Trophoblast cell (in vitro differentiated cells and primary cell): ENCODE results near the gene DIAPH1.
A peak's percentile ranks its signal among the peaks of the same experiment; 100 is the strongest.

Source experiments
- DNase-seq, 2 donors: peaks; one replicate each; pipeline ENCODE4 v3.0.0-alpha.2; 2016
- H2AFZ ChIP-seq: 2 replicates; pipeline ENCODE4 v1.6.1; 2013; ENCODE audit warnings: low read length, moderate library complexity, mild to moderate bottlenecking; ENCODE audit not compliant: insufficient read depth, poor library complexity
- H2AK5ac ChIP-seq: 2 replicates; pipeline ENCODE4 v1.6.1; 2013; ENCODE audit warnings: mild to moderate bottlenecking, low read length
- H2BK120ac ChIP-seq: 2 replicates; pipeline ENCODE4 v1.6.1; 2013; ENCODE audit warnings: low read length, mild to moderate bottlenecking, moderate library complexity; ENCODE audit not compliant: insufficient read depth, poor library complexity
- H2BK12ac ChIP-seq: 2 replicates; pipeline ENCODE4 v1.6.1; 2013; ENCODE audit warnings: mild to moderate bottlenecking, low read length, moderate library complexity
- H2BK5ac ChIP-seq: 2 replicates; pipeline ENCODE4 v1.6.1; 2013; ENCODE audit warnings: low read length, low read depth, moderate library complexity, mild to moderate bottlenecking; ENCODE audit not compliant: poor library complexity
- H3K14ac ChIP-seq: 2 replicates; pipeline ENCODE4 v1.6.1; 2013; ENCODE audit warnings: mild to moderate bottlenecking, low read length
- H3K18ac ChIP-seq: 2 replicates; pipeline ENCODE4 v1.6.1; 2013; ENCODE audit warnings: mild to moderate bottlenecking, low read length
- H3K23ac ChIP-seq: 2 replicates; pipeline ENCODE4 v1.6.1; 2013; ENCODE audit warnings: low read length
- H3K27ac ChIP-seq: 2 replicates; pipeline ENCODE4 v1.5.1; 2013; ENCODE audit warnings: low read depth, mild to moderate bottlenecking, inconsistent platforms, low read length, moderate library complexity
- H3K27me3 ChIP-seq: 2 replicates; pipeline ENCODE4 v1.6.1; 2013; ENCODE audit warnings: inconsistent platforms, mild to moderate bottlenecking, low read length, moderate library complexity; ENCODE audit not compliant: insufficient read depth
- H3K36me3 ChIP-seq, 2 experiments: 1 replicate in 1 of 2; 2 replicates in 1 of 2; pipeline ENCODE4 v1.6.1; 2013; ENCODE audit warnings: low read length in 2 of 2, mild to moderate bottlenecking in 2 of 2, moderate library complexity in 1 of 2; ENCODE audit not compliant: insufficient read depth in 2 of 2, control insufficient read depth in 1 of 2
- H3K4ac ChIP-seq: 2 replicates; pipeline ENCODE4 v1.6.1; 2013; ENCODE audit warnings: low read depth, mild to moderate bottlenecking, low read length, moderate library complexity
- H3K4me1 ChIP-seq, 2 experiments: 1 replicate in 1 of 2; 2 replicates in 1 of 2; pipeline ENCODE4 v1.6.1; 2013; ENCODE audit warnings: low read length in 2 of 2, mild to moderate bottlenecking in 2 of 2, moderate library complexity in 1 of 2; ENCODE audit not compliant: insufficient read depth in 2 of 2, control insufficient read depth in 1 of 2
- H3K4me2 ChIP-seq: 2 replicates; pipeline ENCODE4 v1.6.1; 2013; ENCODE audit warnings: inconsistent platforms, mild to moderate bottlenecking, low read length, moderate library complexity
- H3K4me3 ChIP-seq: 2 replicates; pipeline ENCODE4 v1.5.1; 2013; ENCODE audit warnings: mild to moderate bottlenecking, low read depth, low read length, inconsistent platforms
- H3K79me1 ChIP-seq: one replicate; pipeline ENCODE4 v1.6.1; 2013; ENCODE audit warnings: low read length
- H3K79me2 ChIP-seq: 2 replicates; pipeline ENCODE4 v1.6.1; 2013; ENCODE audit warnings: low read length, mild to moderate bottlenecking; ENCODE audit not compliant: control insufficient read depth, insufficient read depth, poor library complexity
- H3K9ac ChIP-seq: 2 replicates; pipeline ENCODE4 v1.6.1; 2013; ENCODE audit warnings: mild to moderate bottlenecking, low read length
- H3K9me3 ChIP-seq: 2 replicates; pipeline ENCODE4 v1.6.1; 2013; ENCODE audit warnings: low read depth, mild to moderate bottlenecking, control low read depth, inconsistent platforms, low read length; ENCODE audit not compliant: insufficient read depth
- H4K12ac ChIP-seq: 2 replicates; pipeline ENCODE4 v1.6.1; 2013; ENCODE audit warnings: low read depth, mild to moderate bottlenecking, low read length, moderate library complexity
- H4K8ac ChIP-seq: 2 replicates; pipeline ENCODE4 v1.6.1; 2013; ENCODE audit warnings: low read depth, mild to moderate bottlenecking, low read length, moderate library complexity
- H4K91ac ChIP-seq: one replicate; pipeline ENCODE4 v1.6.1; 2013; ENCODE audit warnings: low read depth, mild to moderate bottlenecking, low read length, moderate library complexity
- WGBS: extraction: QIAGEN DNeasy Blood & Tissue Kit; methylation state at CpG from one replicate; pipeline ENCODE4 v1.1.7; 2013; ENCODE audit warnings: missing lambda C conversion rate; ENCODE audit not compliant: insufficient read length, insufficient coverage; ENCODE audit errors: extremely low coverage; 5-methylcytosine and 5-hydroxymethylcytosine counted together

Gene DIAPH1

GRCh38 chr5:141507387-141508091, 111.3 kb downstream of the DIAPH1 start:
- Histone ChIP-seq H3K36me3 (peaks cover 32 to 41% of the 10 kb centered on the region in 2 experiments), H4K12ac (peak overlapping the region; percentile 49), H3K9me3 (no peaks in the 10 kb centered on the region), H3K79me1 (peaks cover 41% of the 10 kb centered on the region), H2AFZ (peak overlapping the region; percentile 17), H3K4me3 (no peak overlapping the region), H4K8ac (peak overlapping the region; percentile 86), H3K23ac (no peak overlapping the region), H3K14ac (peak overlapping the region; percentile 95), H2BK120ac (peak overlapping the region; percentile 97), H2BK5ac (peak overlapping the region; percentile 90), H3K27me3 (no peaks in the 10 kb centered on the region), H3K4me2 (no peak overlapping the region), H2AK5ac (peak overlapping the region; percentile 91), H3K27ac (peak overlapping the region; percentile 98), H2BK12ac (peak overlapping the region; percentile 84), H3K79me2 (peaks cover 6% of the 10 kb centered on the region), H3K18ac (peak overlapping the region; percentile 91), H3K4ac (peak overlapping the region; percentile 80), H4K91ac (peak overlapping the region; percentile 96), H3K9ac (no peak overlapping the region), H3K4me1 (peaks cover 37 to 39% of the 10 kb centered on the region in 2 experiments)
- DNase-seq: no peak
- no CpG with 5 or more reads among the region's 11 CpGs for WGBS

DNA sequence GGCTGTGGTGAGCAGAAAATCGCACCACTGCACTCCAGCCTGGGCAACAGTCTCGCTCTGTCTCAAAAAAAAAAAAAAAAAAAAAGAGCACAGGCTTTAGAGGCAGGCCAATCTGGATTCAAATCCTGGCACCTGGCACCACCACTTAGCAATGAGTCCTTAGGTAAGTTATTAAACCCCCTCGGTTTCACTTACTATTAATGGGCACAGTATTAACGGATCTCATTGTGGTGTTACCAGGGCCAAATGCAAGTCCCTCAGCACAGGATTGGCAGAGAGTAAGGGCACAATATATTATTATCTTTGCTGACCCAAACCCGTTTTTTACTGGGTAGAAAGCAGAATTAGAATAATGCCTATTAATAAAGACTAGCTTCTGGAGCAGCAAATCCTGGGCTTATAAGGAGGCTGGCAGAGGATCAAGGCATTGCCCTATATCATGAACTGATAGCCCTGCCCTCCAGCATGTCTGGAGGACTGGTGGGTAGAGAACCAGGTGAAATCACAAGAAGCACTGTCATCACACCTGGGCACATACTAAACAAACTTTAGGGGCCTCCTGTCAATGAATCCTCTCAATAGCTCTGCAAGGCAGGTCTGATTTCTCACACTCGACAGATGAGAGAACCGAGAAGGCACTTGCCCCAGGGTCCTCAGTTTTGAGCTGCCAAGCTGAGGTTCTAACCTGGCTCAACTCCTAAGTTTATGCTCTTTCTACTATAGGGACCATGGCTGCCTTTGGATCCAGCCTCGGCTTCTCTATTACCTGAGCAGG, 112.2 kb downstream of the DIAPH1 start:
- Histone ChIP-seq H3K4me2 (no peak overlapping the region), H3K14ac (peak overlapping the region; percentile 43), H3K23ac (no peak overlapping the region), H3K27ac (peak overlapping the region; percentile 70), H3K9me3 (no peaks in the 10 kb centered on the region), H2BK120ac (peak overlapping the region; percentile 35), H3K18ac (peak overlapping the region; percentile 30), H4K8ac (peak overlapping the region; percentile 25), H4K12ac (peak overlapping the region; percentile 39), H3K36me3 (peaks cover 28 to 39% of the 10 kb centered on the region in 2 experiments), H2BK12ac (peak overlapping the region; percentile 68), H2AK5ac (no peak overlapping the region), H3K79me2 (peaks cover 4% of the 10 kb centered on the region), H2BK5ac (peak overlapping the region; percentile 68), H3K27me3 (no peaks in the 10 kb centered on the region), H3K4me3 (no peak overlapping the region), H3K4me1 (peaks cover 27 to 30% of the 10 kb centered on the region in 2 experiments), H3K79me1 (peaks cover 32% of the 10 kb centered on the region), H2AFZ (no peak overlapping the region), H4K91ac (peak overlapping the region; percentile 45), H3K4ac (no peak overlapping the region), H3K9ac (no peak overlapping the region)
- no CpG with 5 or more reads among the region's 8 CpGs for WGBS
- no peak for DNase-seq

GRCh38 chr5:141504216-141504615, 114.6 kb downstream of the DIAPH1 start:
- Histone ChIP-seq H3K9ac (no peak overlapping the region), H4K12ac (no peak overlapping the region), H3K14ac (no peak overlapping the region), H3K27me3 (no peaks in the 10 kb centered on the region), H3K79me1 (peaks cover 20% of the 10 kb centered on the region), H3K4me2 (no peak overlapping the region), H3K36me3 (peaks cover 14 to 22% of the 10 kb centered on the region in 2 experiments), H4K91ac (no peak overlapping the region), H2BK12ac (no peak overlapping the region), H2BK120ac (no peak overlapping the region), H2AFZ (no peak overlapping the region), H3K9me3 (no peaks in the 10 kb centered on the region), H4K8ac (no peak overlapping the region), H3K23ac (no peak overlapping the region), H3K4me1 (peaks cover 18 to 21% of the 10 kb centered on the region in 2 experiments), H2BK5ac (no peak overlapping the region), H2AK5ac (no peak overlapping the region), H3K79me2 (peaks cover 4% of the 10 kb centered on the region), H3K4me3 (no peak overlapping the region), H3K18ac (no peak overlapping the region), H3K4ac (no peak overlapping the region), H3K27ac (no peak overlapping the region)
- DNase-seq: no peak
- WGBS: no CpG with 5 or more reads among the region's 4 CpGs

GRCh38 chr5:141503681-141504080, 115.1 kb downstream of the DIAPH1 start:
- Histone ChIP-seq H2AK5ac (no peak overlapping the region), H3K36me3 (peaks cover 16 to 22% of the 10 kb centered on the region in 2 experiments), H4K8ac (no peak overlapping the region), H4K12ac (no peak overlapping the region), H3K4me2 (no peak overlapping the region), H3K79me1 (peaks cover 17% of the 10 kb centered on the region), H2BK5ac (no peak overlapping the region), H3K4me1 (peaks cover 16 to 18% of the 10 kb centered on the region in 2 experiments), H3K14ac (no peak overlapping the region), H3K79me2 (peaks cover 4% of the 10 kb centered on the region), H3K27me3 (no peaks in the 10 kb centered on the region), H3K9me3 (no peaks in the 10 kb centered on the region), H3K4ac (no peak overlapping the region), H2BK12ac (no peak overlapping the region), H3K18ac (no peak overlapping the region), H3K9ac (no peak overlapping the region), H2AFZ (no peak overlapping the region), H3K27ac (no peak overlapping the region), H2BK120ac (no peak overlapping the region), H3K4me3 (no peak overlapping the region), H4K91ac (no peak overlapping the region), H3K23ac (no peak overlapping the region)
- DNase-seq: no peak
- WGBS: no CpG with 5 or more reads among the region's 2 CpGs
